KOPT-K1 (cell line): ENCODE results near the gene NOP9.
"Not testable (repeated sequence)": the region's sequence is repeated elsewhere in the genome, so short reads cannot be mapped to it uniquely, and the experiment has no call there.

Experiments
- H3K27ac ChIP-seq: fragments of 200-600 bp; sonication (generic); 2 replicates; pipeline ENCODE4 v1.5.1; 2016; ENCODE audit warnings: antibody characterized with exemption, mild to moderate bottlenecking, low read depth, low read length; ENCODE audit not compliant: poor library complexity, severe bottlenecking
- H3K36me3 ChIP-seq: fragments of 200-600 bp; sonication (generic); 2 replicates; pipeline ENCODE4 v1.5.1; 2017; ENCODE audit warnings: antibody characterized with exemption, mild to moderate bottlenecking, low read length, moderate library complexity; ENCODE audit not compliant: insufficient read depth
- H3K9me3 ChIP-seq: fragments of 200-600 bp; sonication (generic); 2 replicates; pipeline ENCODE4 v1.5.1; 2017; ENCODE audit warnings: antibody characterized with exemption, low read length, mild to moderate bottlenecking; ENCODE audit not compliant: insufficient read depth, poor library complexity, severe bottlenecking

The NOP9 gene

GRCh38 chr14:24351517-24351916 lies 51.9 kb downstream of the NOP9 start:
- no peak overlapping the region for H3K27ac ChIP-seq
- H3K36me3 ChIP-seq = no peaks in the 10 kb centered on the region
- no peaks in the 10 kb centered on the region for H3K9me3 ChIP-seq

GRCh38 chr14:24353559-24354481 lies 54.2 kb downstream of the NOP9 start:
- Histone ChIP-seq H3K27ac (no peak overlapping the region), H3K36me3 (no peaks in the 10 kb centered on the region), H3K9me3 (no peaks in the 10 kb centered on the region)

- H3K27ac ChIP-seq, H3K9me3 ChIP-seq, H3K36me3 ChIP-seq: not testable (repeated sequence)
Observed at GRCh38 chr14:24354482-24354825, 54.8 kb downstream of the NOP9 start.

- no peak overlapping the region for H3K27ac ChIP-seq
- H3K9me3 ChIP-seq = peaks cover 7% of the 10 kb centered on the region
- no peaks in the 10 kb centered on the region for H3K36me3 ChIP-seq
Observed at GRCh38 chr14:24355009-24355408, 55.4 kb downstream of the NOP9 start.

GRCh38 chr14:24356208-24356607 lies 56.6 kb downstream of the NOP9 start:
- H3K27ac ChIP-seq = no peak overlapping the region
- peaks cover 11% of the 10 kb centered on the region for H3K9me3 ChIP-seq
- no peaks in the 10 kb centered on the region for H3K36me3 ChIP-seq
